Measurements from ENCODE around the gene FBXL16. TPM values are rescaled to one million over a fixed set of nuclear protein-coding genes. Genes with fewer than 3 reads are reported as not detected.

The FBXL16 gene
- total and polyA plus RNA-seq, 9 of the 15 experiments (the other 6 are each of a cell fraction or from before 2014, with no cell fraction given), result 0.21 to 8.2 (median 1.7) TPM

GRCh38 chr16:721765-722540, 16.4 kb upstream of the FBXL16 start (continued):
- TF ChIP-seq HDAC1 (IDR thresholded peaks at IDR 0.05), result peak in 1 of 2 experiments; percentile 61; a peak in 1 of 4 replicates
- 0 out of 2 replicates have a peak, but pooled peaks have one; percentile 64 for TF ChIP-seq HIVEP1 (CRISPR knock-in tag; IDR thresholded peaks at IDR 0.05)
- 0 out of 2 replicates have a peak, but pooled peaks have one; percentile 49 for TF ChIP-seq HLTF (IDR thresholded peaks at IDR 0.05)
- no peak for TF ChIP-seq ZNF778 (CRISPR knock-in tag; IDR thresholded peaks at IDR 0.05)
- TF ChIP-seq ZNF175 (CRISPR knock-in tag; IDR thresholded peaks at IDR 0.05; ENCODE audit: low read depth), result no peak
- no peak for TF ChIP-seq CUX1 (CRISPR knock-in tag; IDR thresholded peaks at IDR 0.05)
- TF ChIP-seq GATA2 (CRISPR knock-in tag; IDR thresholded peaks at IDR 0.05), result peak; percentile 84
- TF ChIP-seq NKRF (IDR thresholded peaks at IDR 0.05; ENCODE audit: borderline replicate concordance), result peak; percentile 14; the same call in 1 of the 2 replicates
- no peak for TF ChIP-seq MBD2 (IDR thresholded peaks at IDR 0.05; ENCODE audit: borderline replicate concordance, low read depth)
- TF ChIP-seq MAX (CRISPR knock-in tag; IDR thresholded peaks at IDR 0.05), result 0 out of 2 replicates have a peak, but pooled peaks have one; percentile 9
- TF ChIP-seq ZKSCAN8 (CRISPR knock-in tag; IDR thresholded peaks at IDR 0.05), result no peak
- peak; percentile 43 for TF ChIP-seq FIP1L1 (IDR thresholded peaks at IDR 0.05; ENCODE audit: low read depth, low read length, poor library complexity, severe bottlenecking)
- TF ChIP-seq POLR2A (conservative IDR thresholded peaks at IDR 0.05), result peak; percentile 11; the same call in 1 of the 2 replicates
- TF ChIP-seq CREB1 (IDR thresholded peaks at IDR 0.05), result no peak
- 0 out of 2 replicates have a peak, but pooled peaks have one; percentile 21 for TF ChIP-seq CREB1 (CRISPR knock-in tag; IDR thresholded peaks at IDR 0.05)
- no peak for TF ChIP-seq FOS (IDR thresholded peaks at IDR 0.05; ENCODE audit: extremely low read depth, insufficient read length)
- 0 out of 4 replicates have a peak, but pooled peaks of 1 of the 2 experiments have one; percentile 12 for TF ChIP-seq SIN3A (IDR thresholded peaks at IDR 0.05; ENCODE audit: borderline replicate concordance in 2 of 2, control insufficient read depth in 1 of 2, low read depth in 2 of 2, low read length in 2 of 2)
- TF ChIP-seq SP1 (CRISPR knock-in tag; IDR thresholded peaks at IDR 0.05), result 0 out of 2 replicates have a peak, but pooled peaks have one; percentile 7
- TF ChIP-seq FOSL1 (tag; conservative IDR thresholded peaks at IDR 0.05), result no peak
- peak; percentile 14 for TF ChIP-seq POLR2B (IDR thresholded peaks at IDR 0.05; ENCODE audit: low read depth, partially characterized antibody)
- peak; percentile 77 for TF ChIP-seq U2AF1 (optimal IDR thresholded peaks at IDR 0.05; ENCODE audit: low read depth, low read length)

Data from K562 (cell line).